SU-DHL-6 (cell line): ENCODE measurements around the gene B4GALT3.

Experiments used
- H2AFZ ChIP-seq: fragments of 200-600 bp; sonication (generic); 2 replicates; pipeline ENCODE4 v1.6.1; 2014; ENCODE audit warnings: low read depth, mild to moderate bottlenecking, moderate library complexity, mixed read lengths, antibody characterized with exemption, low read length; ENCODE audit not compliant: severe bottlenecking
- H3F3A ChIP-seq: fragments of 200-600 bp; shearing (Covaris generic); 2 replicates; pipeline ENCODE4 v1.6.0; 2016; ENCODE audit warnings: antibody characterized with exemption, mild to moderate bottlenecking; ENCODE audit not compliant: insufficient read depth
- H3K27ac ChIP-seq: fragments of 200-600 bp; sonication (generic); 2 replicates; pipeline ENCODE4 v1.5.1; 2016; ENCODE audit warnings: low read depth, mild to moderate bottlenecking, low read length, moderate library complexity, mixed read lengths
- H3K27me3 ChIP-seq: fragments of 200-600 bp; sonication (generic), shearing (Covaris generic); 2 replicates; pipeline ENCODE4 v1.6.0; 2014; ENCODE audit warnings: mild to moderate bottlenecking, low read length
- H3K36me3 ChIP-seq: fragments of 200-600 bp; sonication (generic); 2 replicates; pipeline ENCODE4 v1.6.1; 2014; ENCODE audit warnings: mild to moderate bottlenecking, low read length, mixed read lengths
- H3K4me2 ChIP-seq: fragments of 300-600, 200-600 bp; shearing (Covaris generic), sonication (generic); 2 replicates; pipeline ENCODE4 v1.6.0; 2014; ENCODE audit warnings: low read length, low read depth, mild to moderate bottlenecking; ENCODE audit not compliant: poor library complexity, severe bottlenecking
- H3K4me3 ChIP-seq: fragments of 200-600 bp; sonication (generic); 2 replicates; pipeline ENCODE4 v1.5.1; 2014; ENCODE audit warnings: antibody characterized with exemption, low read length, mild to moderate bottlenecking, mixed read lengths; ENCODE audit not compliant: insufficient read depth, poor library complexity, severe bottlenecking
- H3K79me2 ChIP-seq: fragments of 200-600 bp; sonication (generic); 2 replicates; pipeline ENCODE4 v1.6.1; 2014; ENCODE audit warnings: mild to moderate bottlenecking, low read length, moderate library complexity; ENCODE audit not compliant: insufficient read depth
- H3K9ac ChIP-seq: fragments of 200-600 bp; sonication (generic); 2 replicates; pipeline ENCODE4 v1.7.0; 2014; ENCODE audit warnings: mild to moderate bottlenecking, low read length
- H3K9me2 ChIP-seq: fragments of 200-600 bp; sonication (generic); replicated peaks from 2 replicates; pipeline ENCODE4 v1.6.1; 2014; ENCODE audit warnings: low read length; ENCODE audit not compliant: insufficient read depth
- H3K9me3 ChIP-seq: fragments of 200-600 bp; sonication (generic); 2 replicates; pipeline ENCODE4 v1.6.1; 2014; ENCODE audit warnings: low read length, mixed read lengths; ENCODE audit not compliant: insufficient read depth
- H4K20me1 ChIP-seq: fragments of 200-600 bp; sonication (generic); 2 replicates; pipeline ENCODE4 v1.6.1; 2014; ENCODE audit warnings: low read depth, mild to moderate bottlenecking, antibody characterized with exemption, low read length, moderate library complexity, mixed read lengths
- CTCF ChIP-seq: fragments of 200-600 bp; sonication (generic); IDR thresholded peaks from one replicate; pipeline ENCODE4 v1.5.1; 2017; ENCODE audit warnings: antibody characterized with exemption, mild to moderate bottlenecking, low read length, moderate library complexity; ENCODE audit not compliant: insufficient read depth, poor library complexity, severe bottlenecking
- EZH2phosphoT487 ChIP-seq: fragments of 200-600 bp; sonication (generic), shearing (Covaris generic); conservative IDR thresholded peaks from 2 replicates; pipeline ENCODE4 v1.6.1; 2018; ENCODE audit warnings: mild to moderate bottlenecking, antibody characterized with exemption, low read length, moderate library complexity, mixed read lengths

The B4GALT3 gene

GRCh38 chr1:161172349-161172748 is 5.0 kb downstream of the B4GALT3 start:
- no peak overlapping the region for H2AFZ ChIP-seq
- no peak overlapping the region for H3K4me3 ChIP-seq
- TF ChIP-seq CTCF, result no peak
- no peak for TF ChIP-seq EZH2phosphoT487
- H3K9me3 ChIP-seq, result no peaks in the 10 kb centered on the region
- no peaks in the 10 kb centered on the region for H3K36me3 ChIP-seq
- H3K4me2 ChIP-seq, result no peak overlapping the region
- 0 out of 2 replicates have a peak, but pooled peaks cover 4% of the 10 kb centered on the region for H3F3A ChIP-seq
- no peak overlapping the region for H3K9ac ChIP-seq
- H3K27me3 ChIP-seq, result no peaks in the 10 kb centered on the region
- no peaks in the 10 kb centered on the region; the same call in 1 of the 2 replicates for H3K79me2 ChIP-seq
- no peak overlapping the region for H3K27ac ChIP-seq
- no peaks in the 10 kb centered on the region for H4K20me1 ChIP-seq
- no peaks in the 10 kb centered on the region for H3K9me2 ChIP-seq

GRCh38 chr1:161171696-161172095 is 5.6 kb downstream of the B4GALT3 start:
- no peak overlapping the region for H2AFZ ChIP-seq
- 0 out of 2 replicates have a peak, but pooled peaks cover 4% of the 10 kb centered on the region for H3F3A ChIP-seq
- no peak for TF ChIP-seq EZH2phosphoT487

GRCh38 chr1:161171191-161171590 is 6.1 kb downstream of the B4GALT3 start:
- no peaks in the 10 kb centered on the region for H3K27me3 ChIP-seq
- H3K36me3 ChIP-seq, result no peaks in the 10 kb centered on the region
- TF ChIP-seq EZH2phosphoT487 (no peak), CTCF (no peak)
- H3K27ac ChIP-seq, result no peak overlapping the region
- H3K4me3 ChIP-seq, result no peak overlapping the region
- no peak overlapping the region for H3K9ac ChIP-seq
- H3K9me3 ChIP-seq, result no peaks in the 10 kb centered on the region
- no peaks in the 10 kb centered on the region; the same call in 1 of the 2 replicates for H3K79me2 ChIP-seq
- H2AFZ ChIP-seq, result no peak overlapping the region
- H3F3A ChIP-seq, result 0 out of 2 replicates have a peak, but pooled peaks cover under 1% of the 10 kb centered on the region
- no peak overlapping the region for H3K4me2 ChIP-seq
- H3K9me2 ChIP-seq, result no peaks in the 10 kb centered on the region
- no peaks in the 10 kb centered on the region for H4K20me1 ChIP-seq

More at GRCh38 chr1:161171696-161172095, 5.6 kb downstream of the B4GALT3 start:
- Histone ChIP-seq H3K4me2 (no peak overlapping the region), H3K4me3 (no peak overlapping the region), H3K9me3 (no peaks in the 10 kb centered on the region), H3K79me2 (no peaks in the 10 kb centered on the region; the same call in 1 of the 2 replicates), H3K36me3 (no peaks in the 10 kb centered on the region), H3K27ac (no peak overlapping the region), H3K9me2 (no peaks in the 10 kb centered on the region), H3K9ac (no peak overlapping the region), H3K27me3 (no peaks in the 10 kb centered on the region), H4K20me1 (no peaks in the 10 kb centered on the region)

- H3K9ac ChIP-seq, result no peak overlapping the region
- H3K27ac ChIP-seq, result no peak overlapping the region
- H3K27me3 ChIP-seq, result no peaks in the 10 kb centered on the region
- H4K20me1 ChIP-seq, result no peaks in the 10 kb centered on the region
- no peak for TF ChIP-seq CTCF
- TF ChIP-seq EZH2phosphoT487, result no peak
- no peaks in the 10 kb centered on the region for H3K36me3 ChIP-seq
- H3F3A ChIP-seq, result 0 out of 2 replicates have a peak, but pooled peaks cover 8% of the 10 kb centered on the region
- no peaks in the 10 kb centered on the region; the same call in 1 of the 2 replicates for H3K79me2 ChIP-seq
- H2AFZ ChIP-seq, result no peak overlapping the region
- H3K4me3 ChIP-seq, result no peak overlapping the region
- H3K4me2 ChIP-seq, result no peak overlapping the region
- no peaks in the 10 kb centered on the region for H3K9me3 ChIP-seq
- no peaks in the 10 kb centered on the region for H3K9me2 ChIP-seq
Measured at GRCh38 chr1:161168906-161169305, 8.4 kb downstream of the B4GALT3 start.
